ENCODE results near the gene ABITRAM. TPM values are rescaled to one million over a fixed set of nuclear protein-coding genes. Genes with fewer than 3 reads are reported as not detected.

Gene ABITRAM
- total RNA-seq, 1 experiment from 2014 or later = 13.4 TPM

DNA sequence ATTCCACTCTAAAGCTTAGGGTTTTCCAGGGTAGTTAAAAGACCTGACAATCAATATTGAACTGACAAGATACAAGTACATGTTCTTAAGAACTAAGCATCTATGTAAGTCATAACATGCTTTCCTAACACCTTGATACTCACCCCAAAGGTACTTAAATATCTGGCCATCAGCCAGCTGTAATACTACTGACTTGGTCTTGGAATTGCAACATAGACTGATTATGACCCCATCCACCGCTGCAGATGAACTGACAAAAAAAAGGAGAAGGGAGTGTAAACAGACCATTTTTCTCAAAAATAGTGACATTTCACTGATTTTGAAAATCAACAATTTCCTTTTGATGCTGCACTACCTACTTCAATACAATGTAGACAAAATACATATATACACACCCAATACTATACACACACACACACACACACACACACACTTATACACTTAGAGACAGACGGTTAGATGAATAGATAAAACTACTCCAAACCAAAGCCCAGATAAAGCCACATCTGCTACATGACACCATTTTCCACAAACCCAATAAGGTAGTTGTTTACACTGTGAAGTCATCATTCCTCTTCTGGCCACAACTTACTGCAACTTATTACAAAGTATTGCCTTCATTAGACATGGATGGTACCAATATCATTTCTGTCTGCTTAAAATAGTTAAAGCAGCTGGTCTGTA, 30.6 kb upstream of the ABITRAM start:
- ChIA-PET CTCF (no interaction called here), POLR2A (no interaction called here), RAD21 (ENCODE audit: low non-redundant PET in 1 of 2, low total read pairs in 2 of 2, uncharacterized antibody in 2 of 2, unreplicated experiment in 2 of 2) (no interaction called here)
- Histone ChIP-seq H3K4me1 (ENCODE audit: control insufficient read depth in 1 of 2, insufficient read depth in 2 of 2, low read length in 2 of 2) (no peaks in the 10 kb centered on the region), H3K27me3 (ENCODE audit: insufficient read depth, low read length) (no peaks in the 10 kb centered on the region), H2AFZ (ENCODE audit: low read depth, low read length, poor library complexity, severe bottlenecking) (no peak overlapping the region), H3K9me2 (ENCODE audit: insufficient read depth) (no peaks in the 10 kb centered on the region), H4K20me1 (ENCODE audit: insufficient read depth) (no peaks in the 10 kb centered on the region), H3K79me2 (ENCODE audit: insufficient read depth, low read length) (no peaks in the 10 kb centered on the region), H3K9ac (ENCODE audit: low read length) (no peak overlapping the region), H3K4me2 (ENCODE audit: low read length) (no peak overlapping the region), H3K4me3 (replicated peaks in 1 of 2; ENCODE audit: low read depth in 1 of 2, low read length in 2 of 2) (no peak overlapping the region), H3K9me3 (ENCODE audit: control insufficient read depth in 1 of 2, insufficient read depth in 1 of 2, low read depth in 1 of 2, low read length in 2 of 2) (no peaks in the 10 kb centered on the region), H3K27ac (ENCODE audit: low read depth, low read length) (no peak overlapping the region), H3K36me3 (ENCODE audit: control insufficient read depth in 1 of 2, insufficient read depth in 2 of 2, low read length in 2 of 2) (peaks cover 44 to 46% of the 10 kb centered on the region in 2 experiments; a peak in 3 of 4 replicates)
- intact Hi-C loops (cut with micrococcal nuclease) = no loop called here
- ATAC-seq (no peak), DNase-seq (ENCODE audit: low read depth, low spot score) (no peak)
- no TSS peak for BruUV-seq (replicated peaks)
- TF ChIP-seq, protein P1, sequence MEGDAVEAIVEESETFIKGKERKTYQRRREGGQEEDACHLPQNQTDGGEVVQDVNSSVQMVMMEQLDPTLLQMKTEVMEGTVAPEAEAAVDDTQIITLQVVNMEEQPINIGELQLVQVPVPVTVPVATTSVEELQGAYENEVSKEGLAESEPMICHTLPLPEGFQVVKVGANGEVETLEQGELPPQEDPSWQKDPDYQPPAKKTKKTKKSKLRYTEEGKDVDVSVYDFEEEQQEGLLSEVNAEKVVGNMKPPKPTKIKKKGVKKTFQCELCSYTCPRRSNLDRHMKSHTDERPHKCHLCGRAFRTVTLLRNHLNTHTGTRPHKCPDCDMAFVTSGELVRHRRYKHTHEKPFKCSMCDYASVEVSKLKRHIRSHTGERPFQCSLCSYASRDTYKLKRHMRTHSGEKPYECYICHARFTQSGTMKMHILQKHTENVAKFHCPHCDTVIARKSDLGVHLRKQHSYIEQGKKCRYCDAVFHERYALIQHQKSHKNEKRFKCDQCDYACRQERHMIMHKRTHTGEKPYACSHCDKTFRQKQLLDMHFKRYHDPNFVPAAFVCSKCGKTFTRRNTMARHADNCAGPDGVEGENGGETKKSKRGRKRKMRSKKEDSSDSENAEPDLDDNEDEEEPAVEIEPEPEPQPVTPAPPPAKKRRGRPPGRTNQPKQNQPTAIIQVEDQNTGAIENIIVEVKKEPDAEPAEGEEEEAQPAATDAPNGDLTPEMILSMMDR (IDR thresholded peaks at IDR 0.05 in 2 of 3, conservative IDR thresholded peaks at IDR 0.05 in 1 of 3; ENCODE audit: borderline replicate concordance in 1 of 3, insufficient read depth in 1 of 3, low read depth in 2 of 3, low read length in 2 of 3) = no peak
- TF ChIP-seq ZFX (IDR thresholded peaks at IDR 0.05) = no peak

DNA sequence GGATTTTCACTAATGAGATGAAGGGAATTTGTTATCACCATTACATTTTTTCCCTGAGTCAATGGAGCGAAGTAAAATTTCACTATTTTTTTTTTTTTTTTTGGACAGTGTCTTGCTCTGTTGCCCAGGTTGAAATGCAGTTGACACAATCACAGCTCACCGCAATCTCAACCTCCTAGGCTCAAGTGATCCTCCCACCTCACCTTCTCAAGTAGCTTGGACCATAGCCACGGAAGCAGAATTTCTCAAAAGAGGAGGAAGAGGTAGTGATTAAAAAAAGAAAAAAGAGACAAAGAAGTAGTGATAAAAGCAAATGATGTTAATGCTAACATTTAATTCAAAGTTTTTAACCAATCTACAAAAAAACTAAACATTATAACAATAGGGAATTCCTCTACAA, 30.0 kb upstream of the ABITRAM start:
- Histone ChIP-seq H4K20me1 (ENCODE audit: insufficient read depth) (no peaks in the 10 kb centered on the region), H3K4me2 (ENCODE audit: low read length) (no peak overlapping the region), H3K9me2 (ENCODE audit: insufficient read depth) (no peaks in the 10 kb centered on the region), H3K4me3 (replicated peaks in 1 of 2; ENCODE audit: low read depth in 1 of 2, low read length in 2 of 2) (no peak overlapping the region), H3K4me1 (ENCODE audit: control insufficient read depth in 1 of 2, insufficient read depth in 2 of 2, low read length in 2 of 2) (no peaks in the 10 kb centered on the region), H3K9ac (ENCODE audit: low read length) (no peak overlapping the region), H3K79me2 (ENCODE audit: insufficient read depth, low read length) (no peaks in the 10 kb centered on the region), H3K27ac (ENCODE audit: low read depth, low read length) (no peak overlapping the region), H3K9me3 (ENCODE audit: control insufficient read depth in 1 of 2, insufficient read depth in 1 of 2, low read depth in 1 of 2, low read length in 2 of 2) (no peaks in the 10 kb centered on the region), H3K27me3 (ENCODE audit: insufficient read depth, low read length) (no peaks in the 10 kb centered on the region), H3K36me3 (ENCODE audit: control insufficient read depth in 1 of 2, insufficient read depth in 2 of 2, low read length in 2 of 2) (peaks cover 40 to 44% of the 10 kb centered on the region in 2 experiments; a peak in 3 of 4 replicates), H2AFZ (ENCODE audit: low read depth, low read length, poor library complexity, severe bottlenecking) (no peak overlapping the region)
- intact Hi-C loops (cut with micrococcal nuclease) = no loop called here
- no TSS peak for BruUV-seq (replicated peaks)
- CTCF ChIA-PET = no interaction called here
- ATAC-seq = no peak
- RAD21 ChIA-PET (ENCODE audit: low non-redundant PET in 1 of 2, low total read pairs in 2 of 2, uncharacterized antibody in 2 of 2, unreplicated experiment in 2 of 2) = no interaction called here
- POLR2A ChIA-PET = no interaction called here
- TF ChIP-seq, protein P2, sequence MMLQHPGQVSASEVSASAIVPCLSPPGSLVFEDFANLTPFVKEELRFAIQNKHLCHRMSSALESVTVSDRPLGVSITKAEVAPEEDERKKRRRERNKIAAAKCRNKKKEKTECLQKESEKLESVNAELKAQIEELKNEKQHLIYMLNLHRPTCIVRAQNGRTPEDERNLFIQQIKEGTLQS (IDR thresholded peaks at IDR 0.05) = no peak
- TF ChIP-seq CEBPB (IDR thresholded peaks at IDR 0.05; ENCODE audit: low read depth) (no peak), JUND (IDR thresholded peaks at IDR 0.05) (no peak)
- no peak for DNase-seq (ENCODE audit: low read depth, low spot score)

All from HCT116 (cell line).